Measurements from ENCODE around the gene SH3RF2.
"Not testable (repeated sequence)": the region's sequence is repeated elsewhere in the genome, so short reads cannot be mapped to it uniquely, and the experiment has no call there.

The SH3RF2 gene

GRCh38 chr5:145936401-145937131, at the start of gene SH3RF2:
SH3RF2 (plus strand) TSS chr5:145936578; CDS start chr5:145937929, 1,351 bp downstream.
- no peak for DNase-seq

- no peak for DNase-seq
These were observed 49.2 kb upstream of the SH3RF2 start for GRCh38 chr5:145887217-145887616.

- DNase-seq: no peak
These were observed 48.3 kb upstream of the SH3RF2 start for GRCh38 chr5:145887976-145888574.

- DNase-seq: no peak
These were observed 46.8 kb upstream of the SH3RF2 start for GRCh38 chr5:145889611-145890010.

- not testable (repeated sequence) for DNase-seq
These were observed 45.0 kb upstream of the SH3RF2 start for GRCh38 chr5:145891378-145891777.

- no peak for DNase-seq
These were observed 38.2 kb upstream of the SH3RF2 start for GRCh38 chr5:145898171-145898570.

GRCh38 chr5:145902421-145902820, 34.0 kb upstream of the SH3RF2 start:
- no peak for DNase-seq

- no peak for DNase-seq
These were observed 33.3 kb upstream of the SH3RF2 start for GRCh38 chr5:145903113-145903512.

GRCh38 chr5:145903867-145904266, 32.5 kb upstream of the SH3RF2 start:
- DNase-seq: no peak

GRCh38 chr5:145904743-145905142, 31.6 kb upstream of the SH3RF2 start:
- no peak for DNase-seq

- no peak for DNase-seq
These were observed 30.0 kb upstream of the SH3RF2 start for GRCh38 chr5:145906401-145906800.

GRCh38 chr5:145908206-145908960, 28.0 kb upstream of the SH3RF2 start:
- no peak for DNase-seq

GRCh38 chr5:145911164-145911563, 25.2 kb upstream of the SH3RF2 start:
- no peak for DNase-seq

GRCh38 chr5:145912019-145912418, 24.4 kb upstream of the SH3RF2 start:
- no peak for DNase-seq

- DNase-seq: no peak
These were observed 23.8 kb upstream of the SH3RF2 start for GRCh38 chr5:145912594-145912993.

- no peak for DNase-seq
These were observed 22.7 kb upstream of the SH3RF2 start for GRCh38 chr5:145913701-145914100.

- no peak for DNase-seq
These were observed 20.3 kb upstream of the SH3RF2 start for GRCh38 chr5:145915970-145916638.

GRCh38 chr5:145917288-145917687, 19.1 kb upstream of the SH3RF2 start:
- DNase-seq: no peak

- no peak for DNase-seq
These were observed 18.0 kb upstream of the SH3RF2 start for GRCh38 chr5:145918397-145918796.

GRCh38 chr5:145919413-145919812, 17.0 kb upstream of the SH3RF2 start:
- DNase-seq: no peak

- DNase-seq: no peak
These were observed 15.7 kb upstream of the SH3RF2 start for GRCh38 chr5:145920542-145921210.

GRCh38 chr5:145921211-145921610, 15.2 kb upstream of the SH3RF2 start:
- DNase-seq: no peak

- DNase-seq: no peak
These were observed 14.3 kb upstream of the SH3RF2 start for GRCh38 chr5:145922059-145922458.

Data from activated CD4-positive, alpha-beta T cell treated with anti-CD3 and anti-CD28 coated beads for 1 hour (primary cell).